ENCODE results near the gene CPLANE1.
"Not testable (repeated sequence)": the region's sequence is repeated elsewhere in the genome, so short reads cannot be mapped to it uniquely, and the experiment has no call there.

Gene CPLANE1

GRCh38 chr5:37207802-37208201 lies 41.4 kb downstream of the CPLANE1 start:
- no peak for DNase-seq

GRCh38 chr5:37206736-37207135 lies 42.4 kb downstream of the CPLANE1 start:
- no peak for DNase-seq

- no peak for DNase-seq
These were observed 50.3 kb downstream of the CPLANE1 start for GRCh38 chr5:37198842-37199241.

- DNase-seq: no peak
These were observed 51.1 kb downstream of the CPLANE1 start for GRCh38 chr5:37198061-37198460.

GRCh38 chr5:37197340-37198050 lies 51.7 kb downstream of the CPLANE1 start:
- DNase-seq: no peak

GRCh38 chr5:37190592-37190991 lies 58.6 kb downstream of the CPLANE1 start:
- DNase-seq: no peak

- no peak for DNase-seq
These were observed 59.8 kb downstream of the CPLANE1 start for GRCh38 chr5:37189355-37189754.

- DNase-seq: no peak
These were observed 61.7 kb downstream of the CPLANE1 start for GRCh38 chr5:37187465-37187977.

GRCh38 chr5:37184748-37185364 lies 64.3 kb downstream of the CPLANE1 start:
- no peak for DNase-seq

GRCh38 chr5:37182667-37183066 lies 66.5 kb downstream of the CPLANE1 start:
- DNase-seq: no peak

GRCh38 chr5:37174928-37175327 lies 74.2 kb downstream of the CPLANE1 start:
- DNase-seq: no peak

- DNase-seq: no peak
These were observed 76.2 kb downstream of the CPLANE1 start for GRCh38 chr5:37172957-37173356.

GRCh38 chr5:37170856-37171255 lies 78.3 kb downstream of the CPLANE1 start:
- DNase-seq: no peak

GRCh38 chr5:37166197-37166596 lies 83.0 kb downstream of the CPLANE1 start:
- no peak for DNase-seq

- no peak for DNase-seq
These were observed 83.4 kb downstream of the CPLANE1 start for GRCh38 chr5:37165761-37166160.

GRCh38 chr5:37153661-37154060 lies 95.5 kb downstream of the CPLANE1 start:
- DNase-seq: no peak

GRCh38 chr5:37146896-37147295 lies 102.3 kb downstream of the CPLANE1 start:
- DNase-seq: no peak

- DNase-seq: no peak
These were observed 112.5 kb downstream of the CPLANE1 start for GRCh38 chr5:37136694-37137093.

- DNase-seq: not testable (repeated sequence)
These were observed 113.9 kb downstream of the CPLANE1 start for GRCh38 chr5:37135312-37135711.

- DNase-seq: no peak
These were observed 115.2 kb downstream of the CPLANE1 start for GRCh38 chr5:37133939-37134338.

GRCh38 chr5:37132646-37133045 lies 116.5 kb downstream of the CPLANE1 start:
- DNase-seq: no peak

- no peak for DNase-seq
These were observed 127.7 kb downstream of the CPLANE1 start for GRCh38 chr5:37121465-37121864.

- DNase-seq: no peak
These were observed 128.1 kb downstream of the CPLANE1 start for GRCh38 chr5:37121027-37121426.

GRCh38 chr5:37120270-37120669 lies 128.9 kb downstream of the CPLANE1 start:
- no peak for DNase-seq

- DNase-seq: no peak
These were observed 132.8 kb downstream of the CPLANE1 start for GRCh38 chr5:37116359-37116758.
